G401.6 (cell line): ENCODE measurements around the gene MFNG.
A peak's percentile ranks its signal among the peaks of the same experiment; 100 is the strongest.

Experiments used
- FAIRE-seq: peaks from 2 replicates; lab custom pipeline; 2012; peaks lifted over from hg19 to GRCh38; lab: Jason Lieb, UNC

Gene MFNG

GRCh38 chr22:37492428-37493344 is 6.5 kb upstream of the MFNG start:
- peak; percentile 74 for FAIRE-seq

DNA sequence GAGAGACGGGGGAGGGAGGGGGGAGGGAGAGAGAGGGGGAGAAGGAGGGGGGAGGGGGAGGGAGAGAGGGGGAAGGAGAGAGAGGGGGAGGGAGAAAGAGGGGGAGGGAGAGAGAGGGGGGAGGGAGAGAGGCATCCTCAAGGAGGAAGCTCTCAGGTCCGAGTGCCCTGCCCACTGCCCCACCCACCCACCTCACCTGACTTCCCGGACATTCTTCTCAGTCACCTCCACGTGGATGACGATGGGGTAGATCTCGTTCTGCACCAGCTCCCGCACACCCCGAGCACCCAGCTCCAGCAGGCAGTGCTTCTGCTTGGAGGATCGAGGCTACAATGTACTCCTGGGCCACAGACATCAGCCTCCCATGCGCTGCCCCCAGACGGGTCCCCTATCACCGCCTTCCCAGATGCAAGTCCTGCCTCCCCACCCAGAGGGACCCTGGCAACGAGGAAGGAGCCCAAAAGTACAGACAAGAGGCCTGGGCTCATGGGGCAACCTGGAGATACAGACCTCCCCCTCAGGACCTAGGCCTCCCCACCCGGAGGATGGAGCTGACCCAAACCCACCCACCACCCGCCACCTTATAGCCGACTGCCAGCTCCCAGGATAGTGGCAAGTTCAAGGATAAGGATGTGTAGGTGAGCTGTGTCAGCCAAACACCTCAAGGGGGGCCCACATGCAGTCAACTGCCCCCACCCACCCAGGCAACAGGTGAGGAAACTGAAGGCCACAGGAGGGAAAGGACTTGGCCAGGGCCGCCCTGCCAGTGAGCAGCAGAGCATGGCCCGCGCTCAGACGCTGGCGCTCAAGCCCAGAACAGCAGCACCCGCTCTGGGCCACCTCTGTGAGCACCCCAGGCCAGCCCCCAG is 5.6 kb upstream of the MFNG start:
- FAIRE-seq: no peak

DNA sequence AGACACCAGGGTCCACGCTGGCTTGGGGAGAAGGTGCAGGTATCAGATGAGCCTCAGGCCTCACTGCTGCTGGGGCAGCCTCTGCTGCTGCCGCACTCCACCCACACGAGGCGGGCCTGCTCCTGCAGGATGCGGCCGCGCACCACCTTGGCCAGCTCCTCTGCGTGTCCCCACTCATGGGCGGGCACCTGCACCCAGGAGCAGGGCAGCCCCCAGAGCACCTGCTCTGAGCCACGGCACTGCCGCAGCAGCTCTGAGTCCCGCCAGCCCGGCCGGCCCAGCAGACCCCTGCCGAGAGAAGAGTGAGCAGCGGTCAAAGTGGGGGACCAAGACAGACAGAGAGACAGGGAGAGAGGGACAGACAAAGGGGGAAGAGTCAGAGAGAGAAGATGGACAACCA is 4.9 kb upstream of the MFNG start:
- FAIRE-seq: no peak

DNA sequence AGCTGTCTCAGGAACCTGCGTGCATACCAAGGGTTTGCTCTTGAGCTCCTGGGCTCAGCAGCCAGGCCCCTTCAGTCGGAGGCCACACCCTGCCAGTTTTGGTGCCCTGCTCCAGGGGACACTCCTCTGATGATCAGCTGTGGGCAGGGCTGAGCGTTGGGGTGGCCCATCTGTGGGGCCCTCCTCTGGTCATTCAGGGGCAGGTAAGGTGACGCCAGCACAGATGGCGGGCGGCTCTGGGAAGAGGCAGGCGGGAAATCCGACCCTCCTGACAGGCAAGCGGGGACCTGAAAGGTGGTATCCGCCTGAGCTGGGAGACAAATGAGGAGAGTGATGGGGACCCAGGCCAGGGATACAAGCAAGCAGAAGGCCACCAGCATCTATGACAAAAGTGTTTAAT is 3.8 kb upstream of the MFNG start:
- no peak for FAIRE-seq

DNA sequence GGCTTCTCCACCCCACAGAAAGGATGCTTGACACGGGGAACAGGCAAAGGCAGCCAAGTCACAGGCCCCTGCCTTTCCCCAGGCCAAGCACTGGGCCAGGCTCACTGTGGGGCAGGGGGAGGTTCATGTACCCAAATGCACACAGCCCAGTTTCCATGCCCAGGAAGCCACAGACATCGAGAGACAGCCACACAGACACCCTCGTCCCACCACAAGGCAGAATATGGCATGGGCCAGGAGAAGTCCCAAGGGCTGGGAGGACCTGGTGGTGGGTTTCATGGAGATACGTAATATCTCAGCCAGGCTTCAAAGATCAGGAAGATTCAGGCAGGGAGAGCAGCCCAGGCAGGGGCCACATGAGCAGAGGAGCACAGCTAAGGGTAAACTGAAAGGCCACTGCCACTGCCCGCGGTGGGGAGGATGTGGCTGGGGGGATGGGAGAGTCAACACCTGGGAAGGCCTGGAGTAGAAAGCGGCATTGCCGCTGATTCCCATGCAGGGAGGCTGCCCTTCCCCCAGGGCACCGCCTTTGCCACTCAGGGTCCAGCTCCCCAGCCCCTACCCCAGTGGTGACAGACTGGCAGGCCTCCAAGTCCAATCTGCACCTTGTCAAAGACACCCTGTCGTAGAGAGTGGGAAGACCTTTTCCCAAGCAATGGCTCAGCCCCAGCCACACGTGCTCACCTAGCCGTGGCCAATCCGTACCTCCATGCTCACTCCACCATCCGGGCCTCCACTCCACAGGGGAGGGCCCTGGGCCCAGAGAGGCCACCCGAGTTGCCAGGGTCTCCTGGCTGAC is 2.4 kb upstream of the MFNG start:
- no peak for FAIRE-seq

- FAIRE-seq: no peak
Measured at GRCh38 chr22:37487571-37487970, 1.4 kb upstream of the MFNG start.

DNA sequence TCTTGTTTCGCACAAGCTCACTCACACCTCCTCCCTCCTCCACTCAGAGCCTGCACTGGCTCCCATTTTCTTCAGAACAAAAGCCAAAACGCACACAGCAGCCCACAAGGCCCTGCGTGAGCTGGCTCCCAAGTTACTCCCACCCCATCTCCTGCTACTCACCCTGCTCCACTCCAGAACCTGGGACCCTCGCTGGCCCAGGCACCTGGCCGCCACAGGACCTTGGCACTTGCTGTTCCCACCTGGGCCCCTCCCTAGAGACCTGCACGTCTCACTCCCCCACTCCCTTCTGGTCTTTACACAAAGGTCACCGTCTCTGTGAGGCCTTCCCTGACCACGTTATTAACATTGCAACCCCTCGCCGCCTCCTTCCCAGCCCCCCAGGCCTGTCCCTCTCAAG is 945 bp upstream of the MFNG start:
- no peak for FAIRE-seq

DNA sequence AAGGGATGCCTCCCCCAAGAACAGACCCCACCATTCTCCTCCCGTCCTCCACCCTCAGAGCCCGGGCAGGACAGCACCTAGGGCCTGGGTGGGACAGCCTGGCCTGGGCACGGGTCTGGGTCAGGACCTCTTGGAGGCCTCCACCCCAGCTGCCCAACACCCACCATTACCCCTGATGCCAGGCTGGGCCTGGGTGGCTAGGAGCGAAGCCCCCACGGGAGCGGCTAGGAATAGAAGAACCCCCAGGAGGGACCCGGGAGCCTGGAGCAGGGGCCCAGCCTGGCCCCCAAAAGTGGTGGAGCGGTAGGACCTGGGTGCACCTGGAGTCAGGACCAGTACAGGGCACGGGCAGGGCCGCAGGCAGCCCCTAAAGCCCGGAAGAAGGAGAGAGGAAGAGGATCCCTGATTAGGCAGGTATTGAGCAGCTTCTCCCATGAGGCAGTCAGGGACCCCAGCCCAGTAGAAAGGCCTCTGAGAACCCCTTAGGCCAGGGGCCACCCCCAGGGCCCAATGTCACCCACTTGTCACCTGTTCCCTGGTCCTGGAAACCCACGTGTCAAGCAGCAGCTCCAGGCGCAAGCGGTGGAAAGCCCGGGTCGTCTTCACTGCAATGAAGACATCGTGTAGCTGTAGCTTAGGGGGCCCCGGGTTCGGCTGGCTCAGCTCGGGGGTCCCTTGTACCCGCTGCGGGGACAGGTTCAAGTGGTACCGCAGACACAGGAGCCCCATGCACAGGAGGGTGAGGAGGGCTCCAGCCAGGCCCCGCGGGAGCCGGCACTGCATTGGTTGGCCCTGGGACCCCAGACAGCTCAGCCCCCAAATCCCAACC is 575 bp downstream of the MFNG start:
- no peak for FAIRE-seq

DNA sequence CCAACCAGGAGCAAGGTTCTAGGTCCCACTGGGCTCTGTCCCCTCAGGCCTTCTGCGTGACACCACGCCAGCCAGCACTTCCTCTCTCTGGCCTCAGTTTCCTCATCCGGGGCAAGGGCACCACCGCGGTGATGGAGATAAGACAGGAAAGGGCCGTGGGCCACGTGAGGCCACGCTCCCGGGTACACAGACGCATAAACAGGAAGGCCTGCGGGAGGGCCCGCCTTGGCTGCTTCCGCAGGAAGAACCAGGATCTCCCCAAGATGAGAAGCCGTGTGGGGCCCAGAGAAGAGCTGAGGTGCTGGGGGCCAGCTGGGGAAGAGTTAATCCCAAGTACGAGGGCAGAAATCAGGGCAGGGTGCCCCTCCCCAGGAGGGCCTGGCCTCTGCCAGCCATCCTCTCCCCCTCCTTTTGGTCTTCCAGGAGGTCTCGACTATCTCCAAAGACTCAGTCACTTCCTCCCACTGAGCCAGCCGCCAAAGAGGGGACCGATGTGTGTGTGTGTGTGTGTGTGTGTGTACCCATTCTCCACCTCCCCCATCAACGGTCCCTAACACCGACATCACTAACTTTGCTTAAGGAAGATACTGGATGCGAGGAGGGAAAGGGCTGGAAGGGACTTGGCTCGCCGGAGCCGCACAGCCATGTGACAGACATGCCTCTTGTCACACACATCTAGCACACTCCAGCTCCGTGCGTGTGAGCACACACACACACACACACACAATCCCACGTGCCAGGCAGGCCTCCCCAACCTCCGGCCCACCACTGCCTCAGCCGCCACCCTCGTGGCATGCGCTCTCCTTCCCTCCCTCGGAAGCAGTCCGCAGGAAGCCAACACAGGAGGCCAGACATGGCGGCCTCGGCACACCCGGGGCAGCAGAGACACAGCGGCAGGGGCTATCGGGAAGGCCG is 1.4 kb downstream of the MFNG start:
- no peak for FAIRE-seq

DNA sequence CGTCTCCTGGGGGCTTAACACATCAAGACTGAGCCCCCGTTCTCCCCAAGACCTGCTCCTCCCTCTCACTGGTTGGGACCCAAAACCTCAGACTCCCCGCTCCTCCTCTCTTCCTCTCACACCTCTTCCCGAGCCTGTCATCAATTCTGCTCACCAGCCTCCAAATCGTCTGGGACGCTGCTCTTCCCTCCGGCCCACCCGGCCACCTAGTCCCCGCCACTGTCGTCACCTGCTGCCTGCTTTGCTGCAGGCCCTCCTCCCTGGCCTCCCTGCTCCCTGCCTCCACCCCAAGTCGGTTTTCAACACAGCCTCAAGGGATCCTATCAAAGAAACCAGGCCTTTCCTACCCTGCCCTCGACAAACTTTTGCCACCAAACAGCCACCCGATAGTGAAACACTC is 3.1 kb downstream of the MFNG start:
- FAIRE-seq: no peak

DNA sequence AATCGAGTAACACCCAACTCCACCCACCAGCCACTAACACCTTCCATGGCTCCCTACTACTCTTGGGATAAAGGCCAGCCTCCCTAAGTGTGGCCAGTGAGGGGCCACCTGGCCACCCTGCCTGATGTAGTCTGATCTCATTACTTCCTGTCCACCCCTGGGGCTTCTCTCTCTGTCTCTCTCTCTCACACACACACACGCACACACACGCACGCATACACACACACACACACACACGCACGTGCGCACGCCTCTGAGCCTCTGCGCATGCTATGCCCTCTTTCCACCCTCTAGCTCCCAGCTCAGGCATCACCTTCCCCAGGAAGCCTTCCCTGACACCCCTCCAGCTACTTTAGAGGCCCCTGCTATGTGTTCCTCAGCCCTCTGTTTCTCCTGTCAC is 3.9 kb downstream of the MFNG start:
- FAIRE-seq: no peak

DNA sequence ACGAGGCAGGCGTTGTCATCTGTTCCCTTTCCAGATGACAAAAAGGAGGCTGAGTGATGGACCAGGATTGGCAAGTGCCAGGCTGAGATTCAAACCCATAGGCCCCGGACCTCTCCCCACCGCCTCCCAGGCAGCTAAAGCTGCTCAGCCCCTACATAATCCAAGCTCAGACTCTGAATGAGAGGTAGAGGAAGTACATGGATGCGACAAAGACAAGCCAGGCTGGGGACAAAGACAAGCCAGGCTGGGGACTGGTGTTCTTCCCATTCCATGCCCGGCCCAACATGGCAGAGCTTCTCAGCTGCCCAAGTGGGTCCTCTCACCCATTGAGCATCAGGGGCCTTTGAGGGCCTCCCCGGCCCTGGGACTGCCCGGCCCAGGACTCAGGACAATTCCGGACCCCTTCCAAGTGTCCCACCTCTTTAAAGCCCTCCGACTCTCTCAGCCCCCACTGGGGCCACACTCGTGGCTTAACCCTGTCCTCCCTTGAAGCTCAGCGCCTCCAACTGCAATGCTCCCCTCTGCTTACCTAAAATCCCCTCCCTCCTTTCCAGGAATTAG is 4.8 kb downstream of the MFNG start:
- FAIRE-seq: no peak

- no peak for FAIRE-seq
Measured at GRCh38 chr22:37480387-37481346, 5.5 kb downstream of the MFNG start.

GRCh38 chr22:37479196-37479595 is 7.0 kb downstream of the MFNG start:
- no peak for FAIRE-seq

DNA sequence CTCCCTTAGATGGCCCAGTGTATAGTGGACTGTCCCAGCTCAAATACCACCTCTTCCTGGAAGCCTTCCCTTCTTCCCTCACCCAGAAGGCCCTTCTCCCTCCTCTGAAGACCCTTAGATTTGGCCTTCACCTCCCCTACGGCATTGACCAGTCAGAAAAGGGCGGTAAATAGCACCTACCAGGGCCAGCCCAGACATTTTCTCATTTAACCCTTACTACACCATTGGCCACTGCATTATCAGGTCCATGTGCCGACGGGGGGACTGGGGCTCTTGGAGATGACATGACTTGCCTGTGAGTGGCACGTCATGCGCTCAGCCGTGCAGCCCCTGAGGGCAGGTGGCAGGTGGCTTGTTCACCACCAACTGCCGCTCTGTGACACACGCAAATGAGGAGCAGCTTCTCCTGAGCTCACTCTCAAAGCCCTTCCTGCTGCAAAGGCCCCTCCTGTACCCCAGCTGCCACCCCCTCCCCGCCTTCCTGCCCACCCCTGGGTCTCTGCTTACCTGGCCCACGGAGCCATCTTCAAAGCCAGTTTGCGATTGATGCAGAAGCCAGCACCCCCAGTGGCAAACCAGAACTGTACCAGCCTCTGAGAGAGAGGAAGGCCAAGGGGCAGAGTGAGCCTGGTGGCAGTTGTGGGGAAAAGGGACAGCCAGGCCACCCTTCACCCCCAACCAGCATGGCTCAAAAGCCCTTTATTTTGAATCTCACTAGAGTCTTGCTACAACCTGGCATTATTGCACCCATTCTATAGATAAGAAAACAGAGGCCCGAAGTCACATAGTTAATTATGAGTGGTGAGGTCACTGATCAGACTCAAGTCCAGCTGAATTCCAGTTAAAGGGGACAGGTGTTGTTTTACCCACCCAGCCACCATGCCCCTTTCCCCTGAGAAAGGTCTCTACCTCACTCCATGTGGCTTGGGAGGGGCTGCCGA is 9.5 kb downstream of the MFNG start:
- no peak for FAIRE-seq

- no peak for FAIRE-seq
Measured at GRCh38 chr22:37474447-37475090, 11.6 kb downstream of the MFNG start.

GRCh38 chr22:37473437-37473946 is 12.7 kb downstream of the MFNG start:
- no peak for FAIRE-seq
